HG03558 (cell line): ENCODE measurements around the gene ZNF138.
"Not testable (repeated sequence)": the region's sequence is repeated elsewhere in the genome, so short reads cannot be mapped to it uniquely, and the experiment has no call there.

Experiments
- ATAC-seq: cut with Tn5 transposase; IDR thresholded peaks from one replicate; pipeline ENCODE4 v1.9.1; 2021; ENCODE audit warnings: moderate number of reproducible peaks; ENCODE audit not compliant: unreplicated experiment; ENCODE audit errors: extremely low read depth

The ZNF138 gene

GRCh38 chr7:64835856-64836255 is 41.6 kb downstream of the ZNF138 start:
- not testable (repeated sequence) for ATAC-seq

DNA sequence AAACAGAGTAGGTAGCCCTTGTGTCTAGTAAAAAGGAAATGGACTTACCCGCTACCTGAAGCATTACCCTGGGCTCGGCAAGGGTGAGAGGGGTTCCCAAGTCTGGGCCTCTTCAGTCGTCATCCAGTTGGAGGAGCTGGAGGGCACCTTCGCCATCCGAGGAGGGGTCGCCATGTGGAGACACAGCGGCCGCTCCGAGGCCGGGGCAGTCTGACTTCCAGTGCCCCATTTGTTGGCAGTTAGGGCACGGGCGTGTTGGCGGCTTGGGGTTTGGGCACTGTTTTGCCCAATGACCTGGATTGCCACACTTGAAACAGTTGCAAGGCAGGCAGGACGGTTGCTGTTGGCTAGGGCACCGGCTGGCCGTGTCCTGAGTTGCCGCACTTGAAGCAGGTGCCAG is 43.8 kb downstream of the ZNF138 start:
- ATAC-seq: not testable (repeated sequence)

DNA sequence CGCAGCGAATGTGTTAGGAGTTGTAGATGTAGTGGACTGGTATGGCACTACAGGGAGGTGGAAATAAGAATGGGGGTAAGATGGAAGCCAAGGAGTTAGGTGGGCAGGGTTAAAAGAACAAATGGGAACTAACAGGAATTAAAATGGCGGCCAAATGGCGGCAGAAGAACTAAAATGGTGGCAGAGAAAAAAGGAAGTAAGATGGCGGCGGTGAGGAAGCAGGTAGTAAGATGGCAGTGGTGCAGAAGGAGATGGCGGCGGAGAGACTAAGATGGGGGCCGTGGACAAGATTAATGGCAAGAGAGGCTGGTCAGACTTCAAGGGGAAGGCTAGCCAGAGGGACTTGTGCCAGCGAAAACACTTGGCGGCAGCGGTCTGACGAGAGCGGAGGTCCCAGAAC is 44.5 kb downstream of the ZNF138 start:
- ATAC-seq: no peak

GRCh38 chr7:64839910-64840309 is 45.7 kb downstream of the ZNF138 start:
- ATAC-seq: no peak

GRCh38 chr7:64849250-64849923 is 55.2 kb downstream of the ZNF138 start:
- no peak for ATAC-seq

DNA sequence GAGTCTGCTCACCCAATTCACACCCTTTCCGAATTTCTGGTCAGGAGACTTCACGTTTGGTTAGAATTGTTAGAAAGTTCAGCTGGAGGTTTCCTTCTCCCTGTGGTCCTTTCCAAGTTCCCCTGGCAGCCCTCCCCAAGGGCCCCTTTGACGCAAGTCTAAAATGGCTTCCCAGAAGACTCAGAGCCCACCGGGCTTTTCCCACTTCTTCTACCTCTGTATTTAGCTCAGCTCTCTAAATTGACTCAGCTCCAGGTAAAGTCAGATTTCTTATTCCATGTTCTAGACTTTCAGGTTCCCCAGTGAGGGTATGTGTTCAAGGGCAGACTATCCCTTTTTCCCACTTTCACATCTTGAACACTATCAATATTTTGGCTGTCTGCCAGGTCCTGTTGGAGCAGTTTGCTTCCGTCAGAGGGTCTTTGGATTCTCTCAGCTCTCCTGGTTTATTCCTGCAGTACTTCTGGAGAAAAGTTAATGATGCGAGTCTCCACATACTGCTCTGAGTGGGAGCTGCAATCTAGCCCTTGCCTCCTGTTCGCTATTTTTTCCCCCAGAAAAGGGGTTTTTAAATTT is 55.8 kb downstream of the ZNF138 start:
- no peak for ATAC-seq

DNA sequence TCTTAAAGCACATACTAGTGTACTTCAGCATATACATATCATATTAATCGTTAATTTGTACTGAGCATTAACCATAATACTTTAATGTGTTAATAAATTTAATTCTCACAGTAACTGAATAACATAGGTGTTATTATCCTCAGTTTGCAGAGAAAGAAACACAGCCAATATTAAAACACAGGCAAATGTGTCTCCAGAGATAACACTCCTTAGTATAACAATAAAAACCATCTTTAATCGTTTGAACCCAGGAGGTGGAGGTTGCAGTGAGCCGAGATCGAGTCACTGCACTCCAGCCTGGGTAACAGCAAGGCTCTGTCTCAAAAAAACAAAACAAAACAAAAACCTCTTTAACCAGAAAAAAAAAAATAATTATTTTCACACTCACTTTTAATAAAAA is 59.5 kb downstream of the ZNF138 start:
- no peak for ATAC-seq

DNA sequence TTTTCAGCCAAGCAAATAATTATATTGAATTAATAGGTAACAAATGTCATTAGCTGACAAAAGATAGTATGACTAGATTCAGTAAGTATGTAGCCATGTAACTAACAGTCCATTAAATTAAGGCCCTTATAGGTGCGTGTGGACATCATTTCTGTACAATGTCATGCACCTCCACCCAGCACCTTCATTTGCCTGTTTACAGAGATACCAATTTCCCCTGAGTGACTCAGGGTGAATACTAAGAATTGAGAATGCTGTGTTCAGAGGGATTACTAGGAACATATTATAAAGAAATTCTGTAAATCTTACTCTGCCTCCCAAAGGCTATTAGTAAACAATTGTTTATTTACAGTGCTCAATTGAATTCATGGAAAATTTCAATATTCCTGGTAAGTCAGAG is 60.7 kb downstream of the ZNF138 start:
- no peak for ATAC-seq

GRCh38 chr7:64863021-64863420 is 68.8 kb downstream of the ZNF138 start:
- ATAC-seq: no peak

DNA sequence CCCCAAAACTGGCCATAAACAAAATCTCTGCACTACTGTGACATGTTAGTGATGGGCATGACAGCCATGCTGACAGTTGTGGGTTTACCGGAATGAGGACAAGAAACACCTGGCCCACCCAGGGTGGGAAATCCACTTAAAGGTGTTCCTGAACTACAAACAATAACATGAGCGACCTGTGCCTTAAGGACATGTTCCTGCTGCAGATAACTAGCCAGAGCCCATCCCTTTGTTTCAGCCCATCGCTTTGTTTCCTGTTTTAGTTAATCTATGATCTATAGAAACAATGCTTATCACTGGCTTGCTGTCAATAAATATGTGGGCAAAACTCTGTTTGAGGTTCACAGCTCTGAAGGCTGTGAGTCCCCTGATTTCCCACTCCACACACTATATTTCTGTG is 69.3 kb downstream of the ZNF138 start:
- ATAC-seq: not testable (repeated sequence)

- ATAC-seq: no peak
These were observed 69.7 kb downstream of the ZNF138 start for GRCh38 chr7:64863969-64864368.

DNA sequence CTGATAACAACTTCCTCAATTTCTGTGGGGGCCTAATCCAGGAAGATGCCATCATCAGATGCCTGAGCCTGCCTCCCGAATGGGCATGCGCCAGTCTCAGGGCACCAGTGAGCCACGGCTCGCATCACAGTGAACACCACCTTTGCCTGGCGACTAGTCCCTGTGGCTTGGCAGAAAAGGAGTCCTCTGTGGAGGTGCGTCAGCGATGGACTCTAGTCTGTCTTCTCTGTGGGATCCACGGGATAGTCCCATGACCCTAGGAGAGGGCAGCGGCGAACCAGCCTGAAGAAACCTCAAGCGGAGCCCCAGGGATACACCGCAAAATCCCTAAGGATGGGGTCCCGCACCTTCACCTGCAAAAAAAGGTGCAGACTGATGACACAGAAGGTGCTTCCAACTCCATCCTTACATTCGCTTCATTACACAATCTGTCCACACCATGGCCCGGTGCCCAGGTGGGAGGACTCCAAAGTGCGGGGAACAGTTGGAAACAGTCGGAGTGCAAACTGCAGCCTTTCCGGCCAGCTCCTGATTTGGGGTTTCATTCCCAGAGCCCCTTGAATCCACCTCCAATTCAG is 73.7 kb downstream of the ZNF138 start:
- no peak for ATAC-seq

DNA sequence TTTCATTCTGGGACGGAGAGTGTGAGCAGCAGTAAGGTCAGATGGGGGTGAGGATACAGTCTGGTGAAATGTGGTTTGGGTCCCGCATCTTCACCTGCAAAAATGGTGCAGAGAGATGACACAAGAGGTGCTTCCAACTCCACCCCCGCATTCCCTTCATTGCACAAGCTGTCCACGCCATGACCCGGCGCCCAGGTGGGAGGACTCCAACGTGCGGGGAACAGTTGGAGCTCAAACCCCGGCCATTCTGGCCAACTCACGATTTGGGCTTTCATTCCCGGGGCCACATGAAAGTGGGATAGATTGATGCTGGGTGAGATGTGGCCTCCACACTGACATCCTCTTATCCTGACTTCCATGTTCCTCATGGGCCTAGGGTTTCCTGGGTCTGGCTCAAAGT is 74.3 kb downstream of the ZNF138 start:
- ATAC-seq: no peak

DNA sequence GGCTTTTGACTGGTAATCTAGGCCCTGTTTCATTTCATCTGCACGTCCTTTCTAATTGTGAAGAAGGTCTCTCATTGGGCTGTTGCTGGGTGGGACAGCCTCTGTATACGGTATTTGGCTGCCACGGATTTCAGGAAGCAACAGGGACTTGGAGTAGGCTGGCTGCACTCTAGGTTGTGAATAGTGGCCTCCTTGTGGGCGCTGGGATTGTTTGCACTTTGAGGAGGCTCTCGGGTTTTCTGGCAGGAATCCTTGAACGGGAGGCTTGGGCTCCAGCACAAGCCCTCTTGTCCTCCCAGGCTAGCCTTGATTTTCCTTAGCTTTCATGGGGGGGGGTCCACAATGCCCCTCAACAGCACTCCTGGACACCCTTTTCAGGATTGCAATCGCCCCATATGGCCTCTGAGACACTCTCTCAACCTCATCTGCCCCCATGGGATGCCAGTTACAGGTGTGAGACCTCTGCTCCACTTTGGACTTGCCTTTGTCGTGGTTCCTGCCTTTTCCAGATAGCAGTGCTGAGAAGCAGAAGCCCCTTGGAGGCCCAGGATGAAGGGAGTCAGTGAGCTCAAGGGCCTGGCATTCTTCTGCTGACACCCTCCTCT is 75.0 kb downstream of the ZNF138 start:
- no peak for ATAC-seq

DNA sequence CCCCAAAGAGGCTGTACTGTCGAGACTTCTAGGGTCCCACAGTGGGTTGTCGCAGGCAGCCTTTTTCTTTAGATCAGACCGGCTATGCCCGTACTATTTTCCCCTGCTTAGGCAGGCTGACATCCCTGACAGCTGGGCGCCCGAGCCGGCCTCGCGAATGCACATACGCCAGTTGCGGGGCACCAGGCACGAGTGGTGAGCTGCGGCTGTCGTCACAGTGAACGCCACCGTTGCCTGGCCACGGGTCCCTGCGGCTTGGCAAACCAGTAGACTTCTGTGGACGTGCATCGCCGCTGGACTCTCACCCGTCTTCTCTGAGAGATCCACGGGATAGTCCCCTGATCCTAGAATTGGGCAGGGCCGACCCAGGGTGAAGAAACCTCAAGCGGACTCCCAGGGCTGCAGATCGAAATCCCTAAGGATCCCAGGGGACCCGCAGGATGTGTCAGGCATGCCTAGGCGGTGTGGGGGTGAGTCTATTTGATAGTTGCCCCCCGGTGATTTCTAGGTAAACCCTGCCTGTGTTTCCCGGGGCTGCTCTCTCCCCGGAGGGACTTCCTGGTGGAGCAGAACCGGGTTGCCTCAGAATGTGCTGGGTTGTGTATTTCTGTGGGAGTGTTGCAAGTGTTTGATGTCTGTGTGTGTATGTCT is 75.8 kb downstream of the ZNF138 start:
- ATAC-seq: no peak

GRCh38 chr7:64870656-64871055 is 76.4 kb downstream of the ZNF138 start:
- ATAC-seq: no peak

DNA sequence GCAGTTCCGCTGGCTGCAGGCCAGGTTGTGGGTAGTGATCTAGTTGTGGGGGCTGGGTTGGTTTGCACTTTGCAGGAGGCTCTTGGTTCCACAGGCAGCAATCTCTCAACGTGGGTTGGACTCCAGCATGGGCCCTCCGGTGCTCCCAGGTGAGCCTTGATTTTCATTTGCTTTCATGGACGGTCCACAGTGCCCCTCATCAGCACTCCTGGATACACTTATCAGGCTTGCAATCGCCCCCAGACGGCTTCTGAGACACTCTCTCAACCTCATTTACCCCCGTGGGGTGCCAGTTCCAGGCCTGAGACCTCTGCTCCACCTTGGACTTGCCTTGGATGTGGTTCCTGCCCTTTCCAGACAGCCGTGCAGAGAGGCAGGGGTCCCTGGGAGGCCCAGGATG is 77.5 kb downstream of the ZNF138 start:
- no peak for ATAC-seq

GRCh38 chr7:64872351-64873154 is 78.3 kb downstream of the ZNF138 start:
- ATAC-seq: no peak

DNA sequence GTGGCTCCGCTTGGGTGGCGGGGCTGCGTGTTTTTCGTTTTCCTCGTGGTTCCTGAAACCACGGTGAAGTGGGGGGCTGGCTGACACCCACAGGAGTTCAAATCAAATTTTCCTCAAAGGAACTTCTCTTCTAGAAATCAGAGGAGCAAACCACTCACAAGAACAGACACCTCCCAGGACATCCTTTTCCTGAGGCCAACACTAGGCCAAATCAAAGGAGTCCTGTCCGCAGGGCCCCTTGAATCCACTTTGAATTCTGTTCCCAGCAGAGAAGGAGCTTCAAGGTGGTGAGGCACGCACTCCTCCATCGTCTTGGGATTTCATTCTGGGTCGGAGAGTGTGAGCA is 78.9 kb downstream of the ZNF138 start:
- no peak for ATAC-seq

DNA sequence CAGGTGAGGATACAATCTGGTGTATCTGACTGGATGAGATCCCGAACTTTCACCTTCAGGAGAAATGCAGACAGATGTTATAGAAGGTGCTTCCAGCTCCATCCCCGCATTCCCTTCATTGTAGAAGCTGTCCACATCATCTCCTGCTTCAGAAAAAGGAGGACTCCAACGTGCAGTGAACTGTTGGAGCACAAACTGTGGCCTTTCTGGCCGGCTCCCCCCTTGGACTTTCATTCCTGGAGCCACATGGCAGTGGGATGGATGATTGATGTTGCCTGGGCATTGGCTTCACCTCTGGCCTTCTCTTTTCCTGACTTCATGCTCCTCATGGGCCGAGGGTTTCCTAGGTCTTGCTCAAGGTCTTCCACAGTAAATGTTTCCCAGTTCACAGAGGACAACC is 79.3 kb downstream of the ZNF138 start:
- no peak for ATAC-seq
